ENCODE results near the gene FXYD2. TPM values are rescaled to one million over a fixed set of nuclear protein-coding genes. Genes with fewer than 3 reads are reported as not detected.

The FXYD2 gene
- total and polyA plus RNA-seq, 2 of the 8 experiments (the other 6 are each of a cell fraction or from before 2014, with no cell fraction given): 0.89 to 1.1 TPM

- Histone ChIP-seq H3K23me2 (ENCODE audit: low read depth, low read length) (no peaks in the 10 kb centered on the region), H4K91ac (replicated peaks; ENCODE audit: insufficient read length, low read length) (no peak overlapping the region), H3K4me1 (replicated peaks in 1 of 4; ENCODE audit: control insufficient read depth in 3 of 4, insufficient read depth in 4 of 4, low read length in 3 of 4) (peaks cover 6 to 19% (median 14%) of the 10 kb centered on the region in 4 experiments), H2BK15ac (ENCODE audit: low read length) (no peak overlapping the region), H3K79me2 (ENCODE audit: control insufficient read depth in 1 of 2, insufficient read depth in 2 of 2, low read length in 2 of 2) (peaks cover 0 to 32% of the 10 kb centered on the region in 2 experiments; a peak in 2 of 4 replicates), H2BK5ac (ENCODE audit: low read depth, low read length) (no peak overlapping the region), H3K4ac (replicated peaks; ENCODE audit: insufficient read length, low read depth, low read length) (no peak overlapping the region), H4K8ac (ENCODE audit: extremely low read depth, insufficient read depth, low read length) (no peak overlapping the region), H2BK12ac (ENCODE audit: low read depth, low read length) (no peak overlapping the region), H3K27me3 (replicated peaks in 1 of 4; ENCODE audit: control insufficient read depth in 3 of 4, extremely low read depth in 1 of 4, insufficient read depth in 3 of 4, low read length in 3 of 4) (no peaks in the 10 kb centered on the region), H2AK5ac (ENCODE audit: low read depth, low read length) (no peak overlapping the region), H4K5ac (ENCODE audit: insufficient read length, low read depth, low read length) (no peak overlapping the region), H2BK120ac (replicated peaks; ENCODE audit: low read depth, low read length) (no peak overlapping the region), H2BK20ac (ENCODE audit: low read length) (no peak overlapping the region), H3K18ac (ENCODE audit: extremely low read depth, low read length) (no peak overlapping the region), H3K4me2 (ENCODE audit: insufficient read depth in 1 of 2, low read depth in 2 of 2, low read length in 2 of 2) (no peak overlapping the region), H3K9ac (replicated peaks in 1 of 4; ENCODE audit: extremely low read depth in 1 of 4, low read depth in 3 of 4, low read length in 3 of 4) (no peak overlapping the region), H3K4me3 (ENCODE audit: extremely low read depth in 1 of 4, insufficient read depth in 2 of 4, low read depth in 3 of 4, low read length in 4 of 4) (no peak overlapping the region), H3K27ac (ENCODE audit: low read depth, low read length) (no peak overlapping the region), H3K14ac (ENCODE audit: insufficient read length) (no peak overlapping the region), H3K23ac (ENCODE audit: insufficient read length) (no peak overlapping the region), H2AFZ (ENCODE audit: low read length) (no peak overlapping the region), H3K9me3 (ENCODE audit: insufficient read depth in 2 of 2, low read depth in 1 of 2, low read length in 1 of 2) (no peaks in the 10 kb centered on the region), H4K20me1 (replicated peaks in 1 of 2; ENCODE audit: control insufficient read depth in 1 of 2, insufficient read depth in 2 of 2, low read length in 2 of 2) (peaks cover 6 to 11% of the 10 kb centered on the region in 2 experiments), H3K36me3 (ENCODE audit: control insufficient read depth in 2 of 4, insufficient read depth in 4 of 4, low read length in 3 of 4) (no peaks in the 10 kb centered on the region), H3K56ac (replicated peaks; ENCODE audit: insufficient read length, low read depth, low read length) (no peak overlapping the region), H3K79me1 (ENCODE audit: low read depth, low read length) (no peaks in the 10 kb centered on the region; the same call in 1 of the 2 replicates)
- no peak for TF ChIP-seq SIN3A (conservative IDR thresholded peaks at IDR 0.05 in 1 of 2, IDR thresholded peaks at IDR 0.05 in 1 of 2; ENCODE audit: low read depth in 1 of 2, low read length in 2 of 2)
- no peak for TF ChIP-seq EZH2 (IDR thresholded peaks at IDR 0.05; ENCODE audit: low read depth, low read length, severe bottlenecking)
- no peak for TF ChIP-seq GABPA (IDR thresholded peaks at IDR 0.05; ENCODE audit: borderline replicate concordance, insufficient read depth, low read length)
- TF ChIP-seq JUND (IDR thresholded peaks at IDR 0.05; ENCODE audit: low read length): no peak
- WGBS, 2 experiments (ENCODE audit: extremely low coverage in 1 of 2, insufficient coverage in 1 of 2, insufficient read length in 1 of 2, insufficient replicate concordance in 2 of 2, low coverage in 1 of 2, low lambda C conversion rate in 2 of 2, missing lambda C conversion rate in 1 of 2): 79% methylated on average over 9 of the region's 9 CpGs; no CpG with 5 or more reads in 1 of the 2 experiments
- CTCF ChIA-PET (ENCODE audit: partially characterized antibody): interaction anchor here (0.7 to 5.8 kb wide), 9 partner anchors 10 to 434 kb away, joined by 3 to 28 read pairs (median 4); no protein-coding TSS in a partner anchor
- DNase-seq (ENCODE audit: low read depth in 1 of 2, low spot score in 2 of 2) (no peak), FAIRE-seq (no peak)
- POLR2A ChIA-PET (ENCODE audit: partially characterized antibody): no interaction called here
Observed at GRCh38 chr11:117859488-117860112, 35.1 kb upstream of the FXYD2 start.
